HG03558 (cell line): ENCODE results near the gene PHF21B.
"Not testable (repeated sequence)": the region's sequence is repeated elsewhere in the genome, so short reads cannot be mapped to it uniquely, and the experiment has no call there.

Experiments used
- ATAC-seq: cut with Tn5 transposase; IDR thresholded peaks from one replicate; pipeline ENCODE4 v1.9.1; 2021; ENCODE audit warnings: moderate number of reproducible peaks; ENCODE audit not compliant: unreplicated experiment; ENCODE audit errors: extremely low read depth

The PHF21B gene

GRCh38 chr22:44965171-44965570 lies 44.6 kb downstream of the PHF21B start:
- ATAC-seq: no peak

GRCh38 chr22:44964722-44965078 lies 45.1 kb downstream of the PHF21B start:
- no peak for ATAC-seq

GRCh38 chr22:44963832-44964721 lies 45.7 kb downstream of the PHF21B start:
- no peak for ATAC-seq

- no peak for ATAC-seq
Measured at GRCh38 chr22:44962741-44963454, 46.9 kb downstream of the PHF21B start.

- not testable (repeated sequence) for ATAC-seq
Measured at GRCh38 chr22:44961682-44962081, 48.1 kb downstream of the PHF21B start.

GRCh38 chr22:44956840-44957767 lies 52.7 kb downstream of the PHF21B start:
- ATAC-seq: no peak

- ATAC-seq: no peak
Measured at GRCh38 chr22:44955102-44955501, 54.7 kb downstream of the PHF21B start.

GRCh38 chr22:44954149-44954548 lies 55.7 kb downstream of the PHF21B start:
- ATAC-seq: no peak

- ATAC-seq: no peak
Measured at GRCh38 chr22:44952863-44953746, 56.7 kb downstream of the PHF21B start.

GRCh38 chr22:44951510-44951816 lies 58.3 kb downstream of the PHF21B start:
- no peak for ATAC-seq

GRCh38 chr22:44950806-44951509 lies 58.8 kb downstream of the PHF21B start:
- ATAC-seq: no peak

GRCh38 chr22:44947846-44948245 lies 62.0 kb downstream of the PHF21B start:
- no peak for ATAC-seq

GRCh38 chr22:44947049-44947448 lies 62.8 kb downstream of the PHF21B start:
- ATAC-seq: no peak

GRCh38 chr22:44944883-44945601 lies 64.8 kb downstream of the PHF21B start:
- ATAC-seq: no peak

GRCh38 chr22:44943701-44944324 lies 66.0 kb downstream of the PHF21B start:
- no peak for ATAC-seq

GRCh38 chr22:44942979-44943700 lies 66.7 kb downstream of the PHF21B start:
- no peak for ATAC-seq

- ATAC-seq: no peak
Measured at GRCh38 chr22:44942056-44942455, 67.7 kb downstream of the PHF21B start.
